Activated CD4-positive, alpha-beta T cell treated with anti-CD3 and anti-CD28 coated beads for 4 hours (primary cell): ENCODE data around the gene TRAF1.

Experiments used
- DNase-seq, 2 donors: peaks; one replicate each; pipeline ENCODE4 v3.0.0-alpha.2; 2020

Gene TRAF1

GRCh38 chr9:120866651-120867050 lies 59.9 kb downstream of the TRAF1 start:
- no peak for DNase-seq

- DNase-seq, result no peak
These were observed 60.8 kb downstream of the TRAF1 start for GRCh38 chr9:120865809-120866208.

GRCh38 chr9:120865176-120865575 lies 61.4 kb downstream of the TRAF1 start:
- no peak for DNase-seq

- no peak for DNase-seq
These were observed 61.9 kb downstream of the TRAF1 start for GRCh38 chr9:120864719-120865118.

GRCh38 chr9:120863833-120864232 lies 62.8 kb downstream of the TRAF1 start:
- DNase-seq, result no peak

GRCh38 chr9:120862452-120862851 lies 64.1 kb downstream of the TRAF1 start:
- no peak for DNase-seq

GRCh38 chr9:120861935-120862334 lies 64.7 kb downstream of the TRAF1 start:
- DNase-seq, result no peak

- no peak for DNase-seq
These were observed 66.5 kb downstream of the TRAF1 start for GRCh38 chr9:120860083-120860482.

GRCh38 chr9:120859361-120859760 lies 67.2 kb downstream of the TRAF1 start:
- DNase-seq, result no peak

- no peak for DNase-seq
These were observed 68.7 kb downstream of the TRAF1 start for GRCh38 chr9:120857902-120858301.

GRCh38 chr9:120857481-120857880 lies 69.1 kb downstream of the TRAF1 start:
- DNase-seq, result no peak

GRCh38 chr9:120856700-120857099 lies 69.9 kb downstream of the TRAF1 start:
- DNase-seq, result no peak

- no peak for DNase-seq
These were observed 70.5 kb downstream of the TRAF1 start for GRCh38 chr9:120855827-120856670.

GRCh38 chr9:120854596-120855327 lies 71.8 kb downstream of the TRAF1 start:
- DNase-seq, result no peak

GRCh38 chr9:120853198-120853597 lies 73.4 kb downstream of the TRAF1 start:
- no peak for DNase-seq
